Testis (tissue), 3 donors: ENCODE measurements around the gene CCL27. TPM values are rescaled to one million over a fixed set of nuclear protein-coding genes. Genes with fewer than 3 reads are reported as not detected.

Source experiments
- DNase-seq: peaks from one replicate; pipeline ENCODE4 v3.0.0-alpha.2; 2019
- H3K27ac ChIP-seq, 2 donors: fragments of 200-600 bp; sonication (generic); one replicate each; pipeline ENCODE4 v1.5.1; 2019
- H3K27me3 ChIP-seq: fragments of 200-600 bp; sonication (generic); one replicate; pipeline ENCODE4 v1.5.1; 2019
- H3K36me3 ChIP-seq: fragments of 200-600 bp; sonication (generic); one replicate; pipeline ENCODE4 v1.5.1; 2017; ENCODE audit warnings: low read depth; ENCODE audit errors: missing control alignments
- H3K4me1 ChIP-seq: fragments of 200-600 bp; sonication (generic); one replicate; pipeline ENCODE4 v1.5.1; 2019
- H3K4me3 ChIP-seq, 2 donors: fragments of 200-600 bp; sonication (generic); one replicate each; pipeline ENCODE4 v1.5.1; 2017 to 2019
- H3K9me3 ChIP-seq: fragments of 200-600 bp; sonication (generic); one replicate; pipeline ENCODE4 v1.5.1; 2017
- CTCF ChIP-seq, 3 experiments: fragments of 450-650 bp in 2 of 3; fragments of 200-600 bp in 1 of 3; sonication (generic) in 1 of 3; IDR thresholded peaks; one replicate each; pipeline ENCODE4 v1.5.1; 2016 to 2019; ENCODE audit warnings: antibody characterized with exemption in 3 of 3, mild to moderate bottlenecking in 2 of 3, moderate library complexity in 1 of 3
- POLR2A ChIP-seq: fragments of 450-650 bp; IDR thresholded peaks from one replicate; pipeline ENCODE4 v1.6.1; 2017; ENCODE audit warnings: antibody characterized with exemption, mild to moderate bottlenecking, moderate library complexity
- WGBS, 2 donors: methylation state at CpG; one replicate each; pipeline ENCODE4 v1.1.5; 2018; 5-methylcytosine and 5-hydroxymethylcytosine counted together
- intact Hi-C: fragments of 100-400 bp; cut with DNase I; formaldehyde crosslinking; loops from one replicate; pipeline ENCODE4 v1.15.1; 2023; ENCODE audit warnings: low total_unique reads
- polyA plus RNA-seq: library from polyadenylated mRNA; stranded (reverse); fragments of 350-450 nt; fragmentation: Illumina TruSeq; extraction: RNeasy Lipid Tissue Mini Kit (QIAGEN cat#74804); gene quantifications from one replicate; pipeline ENCODE4 v1.2.3, GENCODE V29; 2014; ENCODE audit warnings: low read depth, low replicate concordance; ENCODE audit not compliant: insufficient read depth
- total RNA-seq, 2 donors: library from RNA; depleted of rRNA; stranded (reverse); fragments of >200 nt; gene quantifications; one replicate each; pipeline ENCODE4 v1.2.3, GENCODE V29; 2016

The CCL27 gene
- total and polyA plus RNA-seq, 3 donors from 2014 or later: 1.4 to 3.1 TPM; not detected in 1

- 67 to 69% methylated on average over 8 to 10 of the region's 10 CpGs for WGBS, 2 donors
- DNase-seq: peak; percentile 37
These were observed 12.7 kb upstream of the CCL27 start for GRCh38 chr9:34675048-34675714.

GRCh38 chr9:34674440-34674839 is 12.0 kb upstream of the CCL27 start:
- no peaks in the 10 kb centered on the region for H3K27me3 ChIP-seq
- no peaks in the 10 kb centered on the region for H3K9me3 ChIP-seq
- intact Hi-C loops: no loop called here
- no peaks in the 10 kb centered on the region for H3K4me1 ChIP-seq
- H3K27ac ChIP-seq: no peak overlapping the region
- TF ChIP-seq POLR2A (no peak), CTCF (IDR thresholded peaks at IDR 0.05) (no peak)
- DNase-seq: no peak
- no peaks in the 10 kb centered on the region for H3K36me3 ChIP-seq
- H3K4me3 ChIP-seq: no peak overlapping the region
- 92 to 96% methylated on average over 3 of the region's 3 CpGs for WGBS, 2 donors

More at GRCh38 chr9:34675048-34675714, 12.7 kb upstream of the CCL27 start:
- no peak overlapping the region for H3K27ac ChIP-seq
- no peaks in the 10 kb centered on the region for H3K9me3 ChIP-seq
- no peaks in the 10 kb centered on the region for H3K36me3 ChIP-seq
- intact Hi-C loops: no loop called here
- H3K4me3 ChIP-seq: no peak overlapping the region
- H3K27me3 ChIP-seq: no peaks in the 10 kb centered on the region
- H3K4me1 ChIP-seq: no peaks in the 10 kb centered on the region
- TF ChIP-seq CTCF (IDR thresholded peaks at IDR 0.05) (peak in 1 of 3 experiments; percentile 24), POLR2A (no peak)

GRCh38 chr9:34671307-34671706 is 8.8 kb upstream of the CCL27 start:
- H3K4me3 ChIP-seq: no peak overlapping the region
- H3K27me3 ChIP-seq: no peaks in the 10 kb centered on the region
- intact Hi-C loops: no loop called here
- 55 to 73% methylated on average over 1 of the region's 1 CpG for WGBS, 2 donors
- no peak for DNase-seq
- H3K27ac ChIP-seq: no peak overlapping the region
- H3K36me3 ChIP-seq: no peaks in the 10 kb centered on the region
- H3K4me1 ChIP-seq: peaks cover 5% of the 10 kb centered on the region
- no peaks in the 10 kb centered on the region for H3K9me3 ChIP-seq
- no peak for TF ChIP-seq POLR2A
- no peak for TF ChIP-seq CTCF (IDR thresholded peaks at IDR 0.05)

- 89 to 96% methylated on average over 5 of the region's 5 CpGs for WGBS, 2 donors
- DNase-seq: no peak
- H3K4me3 ChIP-seq: no peak overlapping the region
- H3K9me3 ChIP-seq: no peaks in the 10 kb centered on the region
- peaks cover 7% of the 10 kb centered on the region for H3K4me1 ChIP-seq
- H3K36me3 ChIP-seq: no peaks in the 10 kb centered on the region
- H3K27me3 ChIP-seq: no peaks in the 10 kb centered on the region
- intact Hi-C loops: no loop called here
- TF ChIP-seq CTCF (IDR thresholded peaks at IDR 0.05) (no peak), POLR2A (no peak)
- H3K27ac ChIP-seq: no peak overlapping the region
These were observed 7.5 kb upstream of the CCL27 start for GRCh38 chr9:34669809-34670562.
